Measurements from ENCODE around the gene NECAP2. TPM values are rescaled to one million over a fixed set of nuclear protein-coding genes. Genes with fewer than 3 reads are reported as not detected.
"Not testable (repeated sequence)": the region's sequence is repeated elsewhere in the genome, so short reads cannot be mapped to it uniquely, and the experiment has no call there.

The NECAP2 gene
- total RNA-seq, 1 donor from 2014 or later: 135 TPM

GRCh38 chr1:16474166-16474800 lies 33.8 kb downstream of the NECAP2 start:
- Histone ChIP-seq H3K27me3 (ENCODE audit: control insufficient read depth, insufficient read depth, low read length) (no peaks in the 10 kb centered on the region), H3K4me3 (ENCODE audit: low read depth, low read length) (no peak overlapping the region), H3K36me3 (ENCODE audit: control insufficient read depth, insufficient read depth, low read length) (no peaks in the 10 kb centered on the region)
- no peak for TF ChIP-seq CTCF (IDR thresholded peaks at IDR 0.05; ENCODE audit: insufficient read depth, low read length, poor library complexity, severe bottlenecking)
- DNase-seq (ENCODE audit: low read depth): no peak

- DNase-seq (ENCODE audit: low read depth); H3K36me3 ChIP-seq (ENCODE audit: control insufficient read depth, insufficient read depth, low read length); H3K4me3 ChIP-seq (ENCODE audit: low read depth, low read length); H3K27me3 ChIP-seq (ENCODE audit: control insufficient read depth, insufficient read depth, low read length): not testable (repeated sequence)
- peak; percentile 9 for TF ChIP-seq CTCF (IDR thresholded peaks at IDR 0.05; ENCODE audit: insufficient read depth, low read length, poor library complexity, severe bottlenecking)
Measured at GRCh38 chr1:16474891-16475290, 34.4 kb downstream of the NECAP2 start.

- not testable (repeated sequence) for H3K27me3 ChIP-seq (ENCODE audit: control insufficient read depth, insufficient read depth, low read length); H3K36me3 ChIP-seq (ENCODE audit: control insufficient read depth, insufficient read depth, low read length); H3K4me3 ChIP-seq (ENCODE audit: low read depth, low read length); DNase-seq (ENCODE audit: low read depth)
Measured at GRCh38 chr1:16475771-16476770, 35.5 kb downstream of the NECAP2 start.

- TF ChIP-seq CTCF (IDR thresholded peaks at IDR 0.05; ENCODE audit: insufficient read depth, low read length, poor library complexity, severe bottlenecking): no peak
- H3K36me3 ChIP-seq (ENCODE audit: control insufficient read depth, insufficient read depth, low read length): no peaks in the 10 kb centered on the region
- DNase-seq (ENCODE audit: low read depth): no peak
- H3K27me3 ChIP-seq (ENCODE audit: control insufficient read depth, insufficient read depth, low read length): no peaks in the 10 kb centered on the region
- H3K4me3 ChIP-seq (ENCODE audit: low read depth, low read length): no peak overlapping the region
Measured at GRCh38 chr1:16478091-16478490, 37.6 kb downstream of the NECAP2 start.

GRCh38 chr1:16483146-16483545 lies 42.6 kb downstream of the NECAP2 start:
- H3K36me3 ChIP-seq (ENCODE audit: control insufficient read depth, insufficient read depth, low read length); H3K4me3 ChIP-seq (ENCODE audit: low read depth, low read length); DNase-seq (ENCODE audit: low read depth); H3K27me3 ChIP-seq (ENCODE audit: control insufficient read depth, insufficient read depth, low read length): not testable (repeated sequence)

GRCh38 chr1:16483639-16484500 lies 43.3 kb downstream of the NECAP2 start:
- not testable (repeated sequence) for H3K36me3 ChIP-seq (ENCODE audit: control insufficient read depth, insufficient read depth, low read length); H3K4me3 ChIP-seq (ENCODE audit: low read depth, low read length); H3K27me3 ChIP-seq (ENCODE audit: control insufficient read depth, insufficient read depth, low read length); DNase-seq (ENCODE audit: low read depth)

- no peak for TF ChIP-seq CTCF (IDR thresholded peaks at IDR 0.05; ENCODE audit: insufficient read depth, low read length, poor library complexity, severe bottlenecking)
- Histone ChIP-seq H3K4me3 (ENCODE audit: low read depth, low read length) (no peak overlapping the region), H3K36me3 (ENCODE audit: control insufficient read depth, insufficient read depth, low read length) (no peaks in the 10 kb centered on the region), H3K27me3 (ENCODE audit: control insufficient read depth, insufficient read depth, low read length) (no peaks in the 10 kb centered on the region)
- no peak for DNase-seq (ENCODE audit: low read depth)
Measured at GRCh38 chr1:16484501-16484835, 43.9 kb downstream of the NECAP2 start.

All from kidney epithelial cell (primary cell).